MV-4-11 (cell line): ENCODE measurements around the gene SPAAR.
"Not testable (repeated sequence)": the region's sequence is repeated elsewhere in the genome, so short reads cannot be mapped to it uniquely, and the experiment has no call there.

Source experiments
- DNase-seq: peaks from one replicate; lab custom pipeline; 2025; lab: John Stamatoyannopoulos, UW

Gene SPAAR

DNA sequence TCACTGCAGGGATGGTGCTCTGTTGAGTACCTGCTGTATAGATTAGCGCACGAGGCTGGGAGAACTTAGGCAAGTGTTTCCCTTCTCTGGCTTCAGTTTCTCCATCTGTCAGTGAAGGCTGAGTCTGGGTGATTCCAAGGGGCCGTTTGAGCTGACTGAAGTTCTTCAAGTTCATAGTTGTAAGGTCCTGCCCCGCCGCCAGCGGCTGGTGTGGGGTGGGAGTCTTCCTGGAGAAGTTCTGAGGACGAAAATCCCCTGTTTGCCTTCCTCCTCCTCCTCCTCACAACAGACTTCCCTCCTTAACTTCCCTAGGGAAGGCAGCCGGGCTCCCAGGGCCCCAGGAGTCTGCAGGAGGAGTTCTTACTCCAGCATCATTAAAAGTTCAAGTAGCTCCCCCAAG lies 5.0 kb upstream of the SPAAR start:
- no peak for DNase-seq

DNA sequence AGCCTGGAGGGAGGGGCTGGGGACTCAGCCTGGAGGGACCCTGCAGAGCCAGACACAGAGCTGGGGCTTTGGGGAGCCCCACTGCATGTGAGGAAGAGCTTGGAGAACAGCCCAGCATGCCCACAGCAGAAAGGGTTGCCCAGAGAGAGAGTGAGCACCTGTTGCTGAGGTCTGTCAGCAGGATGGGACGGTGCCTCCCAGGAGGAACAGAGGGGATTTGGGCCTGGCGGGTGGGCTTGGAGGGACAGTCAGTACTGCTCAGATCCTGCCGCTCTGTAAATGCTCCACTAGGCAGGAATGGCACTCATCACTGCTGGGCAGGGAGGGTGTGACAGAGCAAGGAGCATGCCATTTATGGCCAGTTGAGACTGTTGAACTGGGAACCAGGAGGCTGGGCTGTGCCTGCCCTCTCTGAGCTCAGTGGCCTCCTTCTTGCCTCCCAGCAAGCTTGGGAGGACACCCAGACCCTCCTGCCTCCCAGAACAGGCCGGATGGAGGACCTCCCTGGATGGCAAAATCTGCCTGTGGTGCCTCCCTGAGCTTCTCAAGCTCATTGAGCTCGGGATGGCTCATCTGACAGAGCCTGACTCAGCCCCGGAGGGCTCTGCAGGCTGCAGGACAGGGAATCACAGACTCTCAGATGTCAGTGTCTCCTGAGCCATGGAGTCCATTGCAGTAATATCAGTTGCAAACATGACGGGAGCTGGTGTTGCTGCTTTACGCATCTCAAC lies 4.1 kb upstream of the SPAAR start:
- DNase-seq: no peak

DNA sequence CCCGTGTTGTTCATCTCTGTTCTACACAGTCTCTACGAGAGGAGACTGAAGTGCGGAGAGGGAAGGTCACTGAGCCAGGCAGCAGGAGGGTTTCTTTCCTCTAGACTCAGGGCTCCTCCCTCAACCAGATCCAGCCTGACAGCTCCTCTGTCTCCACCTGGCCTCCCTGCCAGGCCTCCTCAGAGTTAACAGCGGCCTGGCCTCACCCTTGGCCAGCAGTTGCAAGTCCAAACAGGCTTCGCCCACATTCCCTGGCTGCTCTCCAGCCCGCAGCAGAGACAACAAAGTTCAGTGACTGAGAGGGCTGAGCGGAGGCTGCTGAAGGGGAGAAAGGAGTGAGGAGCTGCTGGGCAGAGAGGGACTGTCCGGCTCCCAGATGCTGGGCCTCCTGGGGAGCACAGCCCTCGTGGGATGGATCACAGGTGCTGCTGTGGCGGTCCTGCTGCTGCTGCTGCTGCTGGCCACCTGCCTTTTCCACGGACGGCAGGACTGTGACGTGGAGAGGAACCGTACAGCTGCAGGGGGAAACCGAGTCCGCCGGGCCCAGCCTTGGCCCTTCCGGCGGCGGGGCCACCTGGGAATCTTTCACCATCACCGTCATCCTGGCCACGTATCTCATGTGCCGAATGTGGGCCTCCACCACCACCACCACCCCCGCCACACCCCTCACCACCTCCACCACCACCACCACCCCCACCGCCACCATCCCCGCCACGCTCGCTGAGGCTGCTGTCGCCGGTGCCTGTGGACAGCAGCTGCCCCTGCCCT lies 3.2 kb upstream of the SPAAR start, which contains the start of gene HRCT1:
TSS of gene HRCT1 (plus strand) at position 291 of the 768 bp plus-strand sequence. CDS start at position 377, 86 bp downstream.
- DNase-seq: no peak

DNA sequence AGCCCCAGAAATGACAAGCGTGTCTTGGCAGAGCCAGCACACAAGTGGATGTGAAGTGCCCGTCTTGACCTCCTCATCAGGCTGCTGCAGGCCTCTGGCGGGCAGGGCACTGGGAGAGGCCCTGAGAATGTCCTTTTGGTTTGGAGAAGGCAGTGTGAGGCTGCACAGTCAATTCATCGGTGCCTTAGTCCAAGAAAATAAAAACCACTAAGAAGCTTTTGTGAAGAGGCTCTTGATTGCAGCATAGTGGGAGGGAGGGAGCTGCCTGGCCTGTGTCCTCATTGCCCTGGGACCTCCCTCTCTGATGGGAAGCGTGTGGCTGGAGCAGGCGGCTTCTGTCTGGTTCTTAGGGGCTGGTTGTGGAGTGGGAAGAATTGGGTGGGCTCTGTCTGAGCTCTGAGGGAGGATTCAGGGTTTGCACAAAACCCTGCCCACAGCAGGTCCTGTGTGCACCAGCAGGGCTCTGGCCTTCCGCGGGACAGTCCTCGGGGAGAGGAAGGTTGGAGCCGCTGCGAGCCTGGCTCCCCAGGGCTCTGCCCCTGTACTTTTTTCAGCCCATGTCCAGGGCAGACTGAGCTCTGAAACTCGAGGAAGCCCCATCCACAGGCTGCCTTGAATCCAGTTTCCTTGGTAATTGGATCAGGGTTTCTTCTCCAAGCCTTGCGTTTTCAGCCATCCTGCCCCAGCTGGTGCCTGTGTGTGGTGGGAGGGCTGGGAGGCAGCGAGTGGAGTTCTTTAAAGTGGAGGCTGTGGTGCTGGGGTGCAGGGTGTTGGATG lies 2.2 kb upstream of the SPAAR start:
- no peak for DNase-seq

DNA sequence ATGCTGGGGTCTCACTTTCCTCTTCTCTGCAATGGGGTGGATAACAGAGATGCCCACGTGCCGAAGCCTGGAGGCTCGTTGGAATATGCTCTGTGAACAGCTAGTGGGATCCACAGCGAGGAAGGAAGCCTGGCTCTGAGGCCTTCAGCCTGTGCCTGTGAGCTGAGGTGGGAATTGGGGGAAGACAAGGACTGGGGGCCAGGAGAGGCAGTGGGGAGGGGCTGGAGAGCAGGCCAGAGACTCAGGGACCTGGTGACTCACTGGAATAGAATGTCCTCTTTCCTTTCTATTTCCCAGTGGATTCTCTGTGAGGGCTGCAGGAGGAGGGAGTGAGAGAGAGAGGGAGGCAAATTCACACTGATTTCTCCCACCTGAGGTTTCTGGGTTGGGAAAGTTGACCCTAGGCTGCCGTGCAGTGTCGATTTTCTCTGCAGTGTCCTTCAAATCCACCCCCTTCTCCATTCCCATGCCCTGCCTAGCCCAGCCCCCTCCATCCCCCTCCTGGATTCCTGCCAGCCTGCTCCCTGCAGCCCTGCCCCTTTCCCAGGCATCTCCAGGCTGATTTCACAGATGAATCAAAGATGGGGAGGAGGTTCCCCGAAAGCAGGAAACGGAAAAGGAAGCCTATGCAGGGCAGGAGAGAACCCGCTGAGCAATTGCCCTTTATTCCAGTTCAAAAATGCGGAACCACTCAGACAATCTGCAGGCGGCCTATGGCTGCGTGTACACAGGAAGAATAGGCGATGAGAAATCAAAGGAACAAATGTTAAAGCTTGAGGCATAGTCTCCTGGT lies 1.4 kb upstream of the SPAAR start:
- peak; percentile 65 for DNase-seq

DNA sequence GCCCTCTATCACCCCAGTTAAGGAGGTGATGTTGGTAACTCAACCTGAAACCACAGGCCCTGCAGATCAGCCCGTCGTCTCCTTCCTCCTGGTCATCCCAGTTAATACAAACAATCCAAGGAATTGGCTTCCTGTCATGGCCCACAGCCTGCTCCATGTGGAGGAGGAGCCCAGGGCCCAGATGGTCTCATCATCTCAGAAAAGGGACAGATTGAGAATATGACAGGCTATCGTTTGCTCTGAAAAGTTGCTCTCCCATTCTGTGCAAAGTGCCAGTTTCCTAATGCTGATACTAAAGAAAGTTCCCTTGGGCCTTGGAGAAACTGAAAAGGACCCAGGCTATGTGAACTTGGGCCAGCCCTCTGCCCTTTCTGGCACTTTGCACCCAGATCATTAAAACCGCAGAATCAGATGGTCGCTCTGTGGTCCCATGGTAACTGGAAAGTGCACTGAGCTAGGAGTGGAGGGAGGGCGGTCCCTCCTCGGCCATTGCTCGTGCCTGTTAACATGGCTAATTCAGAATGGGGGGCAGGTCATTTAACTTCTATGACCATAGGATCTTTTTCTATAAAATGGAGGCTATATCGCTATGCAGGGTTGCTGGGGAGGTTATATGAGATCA lies 675 bp upstream of the SPAAR start:
- no peak for DNase-seq

DNA sequence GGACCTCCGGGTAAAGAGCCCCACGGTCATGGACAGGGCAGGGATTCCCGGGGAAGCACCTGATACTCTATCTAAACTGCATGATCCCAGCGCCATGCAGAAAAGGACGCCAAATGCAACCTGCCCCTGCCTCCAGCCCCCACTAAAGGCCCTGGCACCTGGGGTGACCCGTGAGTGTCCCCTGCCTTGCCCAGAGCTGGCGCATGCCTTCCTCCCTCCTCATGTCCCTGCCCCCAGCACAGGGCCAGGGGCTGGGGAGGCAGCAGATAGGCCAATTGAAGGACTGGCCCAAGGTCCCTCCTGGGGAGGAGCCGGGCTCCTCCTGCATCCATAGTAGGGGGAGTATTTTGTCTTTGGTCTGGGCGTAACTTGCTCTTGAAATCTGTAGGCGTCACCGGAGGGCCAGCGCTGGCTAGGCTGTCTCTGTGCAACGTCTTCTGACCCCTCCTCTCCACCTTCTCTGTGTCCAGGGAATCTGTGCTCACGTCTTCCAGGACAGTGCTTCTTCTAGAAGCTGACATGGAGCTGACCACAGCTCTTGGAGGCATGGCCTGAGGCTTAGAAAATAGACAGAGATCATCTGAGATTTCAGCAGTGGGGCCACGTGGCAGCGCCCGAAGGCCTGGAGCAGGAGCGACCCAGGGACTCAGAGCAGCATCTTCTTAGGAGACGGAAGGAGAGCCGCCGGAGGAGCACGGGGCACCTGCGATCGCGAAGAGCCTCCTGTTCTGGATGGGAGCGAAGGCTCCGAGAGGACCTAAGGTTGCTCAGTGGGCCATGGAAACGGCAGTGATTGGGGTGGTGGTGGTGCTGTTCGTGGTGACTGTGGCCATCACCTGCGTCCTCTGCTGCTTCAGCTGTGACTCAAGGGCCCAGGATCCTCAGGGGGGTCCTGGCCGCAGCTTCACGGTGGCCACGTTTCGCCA lies 660 bp downstream of the SPAAR start:
- DNase-seq: no peak

DNA sequence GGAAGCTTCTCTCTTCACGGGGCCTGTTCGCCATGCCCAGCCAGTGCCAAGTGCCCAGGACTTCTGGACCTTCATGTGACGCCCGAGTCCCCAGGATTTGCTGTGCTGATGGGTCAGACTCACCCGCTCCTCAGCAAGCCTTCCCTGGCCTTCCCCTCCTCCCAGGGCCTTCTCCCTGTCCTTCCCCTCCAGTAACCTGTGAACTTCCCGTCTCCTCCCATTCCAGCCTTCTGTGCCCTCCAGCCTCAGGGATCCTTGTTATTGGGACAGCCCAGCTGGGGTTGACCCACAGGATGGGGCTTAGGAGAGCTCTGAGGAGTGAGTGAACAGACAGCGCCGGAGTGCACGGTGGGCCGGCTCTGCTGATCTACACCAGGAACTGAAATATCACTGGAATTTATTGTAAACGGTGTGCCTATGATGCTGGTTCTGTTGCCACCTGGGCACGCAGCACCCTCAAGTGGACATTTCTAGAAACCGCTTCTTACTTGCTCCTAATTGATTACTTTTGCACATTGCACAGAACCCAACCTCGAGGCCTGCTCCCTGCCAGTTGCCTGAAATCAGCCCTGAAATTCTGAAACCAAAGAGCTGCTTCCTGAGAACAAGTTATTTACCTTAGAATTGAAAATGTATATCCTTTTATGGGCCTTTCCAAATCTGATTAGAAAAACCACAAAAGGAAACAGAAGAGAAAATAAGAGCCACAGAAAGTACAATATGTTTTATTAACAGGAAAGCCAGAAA lies 1.5 kb downstream of the SPAAR start:
- DNase-seq: peak; percentile 42

DNA sequence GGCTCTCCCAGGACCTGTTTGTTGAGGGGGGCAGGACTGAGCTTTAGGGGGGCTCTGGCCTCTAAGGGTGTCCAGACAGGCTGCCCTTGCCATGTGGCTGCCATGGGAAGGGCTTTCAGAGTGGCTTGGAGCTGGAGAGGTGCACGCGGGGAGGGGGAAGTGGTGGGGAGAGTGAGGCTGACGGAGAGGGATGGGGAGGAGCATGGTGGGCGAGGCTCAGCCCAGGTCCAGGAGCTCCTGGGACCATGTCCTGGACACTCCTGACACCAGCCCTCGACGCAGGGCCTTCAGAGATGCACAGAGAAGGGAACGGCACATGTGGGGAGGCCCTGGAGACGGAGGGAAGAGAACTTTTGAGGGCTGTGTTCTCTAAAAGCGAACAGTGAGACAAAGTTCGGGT lies 2.4 kb downstream of the SPAAR start:
- DNase-seq: no peak

DNA sequence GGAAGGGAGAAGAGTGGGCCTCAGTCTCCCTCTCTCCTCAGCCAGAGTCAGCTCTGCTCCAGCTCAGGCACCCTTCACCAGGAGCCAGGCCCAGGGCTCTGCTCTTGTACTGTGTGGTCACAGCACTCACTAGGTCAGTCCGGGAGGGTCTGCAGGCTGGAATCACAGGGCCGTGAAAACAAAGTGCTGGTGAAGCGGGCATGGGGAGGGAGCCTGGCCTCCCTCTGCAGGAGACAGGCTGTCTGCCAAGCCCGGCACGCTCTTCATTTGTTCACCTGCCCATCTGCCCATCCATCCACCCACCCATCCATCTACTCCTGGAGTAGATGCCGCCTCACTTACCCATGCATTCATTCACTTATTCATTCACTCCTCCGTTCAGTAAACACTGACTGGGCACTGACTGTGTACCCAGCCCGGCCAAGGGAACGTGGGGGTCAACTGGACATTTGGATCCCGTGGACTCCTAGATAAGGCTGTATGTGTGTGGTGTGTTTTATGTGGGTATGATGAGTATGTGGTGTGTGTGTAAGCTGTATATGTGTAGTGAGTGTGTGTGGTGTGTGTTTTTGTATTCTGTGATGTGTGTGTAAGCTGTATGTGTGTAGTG lies 3.6 kb downstream of the SPAAR start:
- no peak for DNase-seq

DNA sequence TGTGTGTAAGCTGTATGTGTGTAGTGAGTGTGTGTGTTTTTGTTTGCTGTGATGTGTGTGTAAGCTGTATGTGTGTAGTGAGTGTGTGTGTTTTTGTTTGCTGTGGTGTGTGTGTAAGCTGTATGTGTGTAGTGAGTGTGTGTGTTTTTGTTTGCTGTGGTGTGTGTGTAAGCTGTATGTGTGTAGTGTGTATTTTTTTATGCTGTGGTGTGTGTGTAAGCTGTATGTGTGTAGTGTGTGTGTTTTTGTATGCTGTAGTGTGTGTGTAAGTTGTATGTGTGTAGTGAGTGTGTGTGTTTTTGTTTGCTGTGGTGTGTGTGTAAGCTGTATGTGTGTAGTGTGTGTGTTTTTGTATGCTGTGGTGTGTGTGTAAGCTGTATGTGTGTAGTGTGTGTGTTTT lies 4.1 kb downstream of the SPAAR start:
- DNase-seq: not testable (repeated sequence)

DNA sequence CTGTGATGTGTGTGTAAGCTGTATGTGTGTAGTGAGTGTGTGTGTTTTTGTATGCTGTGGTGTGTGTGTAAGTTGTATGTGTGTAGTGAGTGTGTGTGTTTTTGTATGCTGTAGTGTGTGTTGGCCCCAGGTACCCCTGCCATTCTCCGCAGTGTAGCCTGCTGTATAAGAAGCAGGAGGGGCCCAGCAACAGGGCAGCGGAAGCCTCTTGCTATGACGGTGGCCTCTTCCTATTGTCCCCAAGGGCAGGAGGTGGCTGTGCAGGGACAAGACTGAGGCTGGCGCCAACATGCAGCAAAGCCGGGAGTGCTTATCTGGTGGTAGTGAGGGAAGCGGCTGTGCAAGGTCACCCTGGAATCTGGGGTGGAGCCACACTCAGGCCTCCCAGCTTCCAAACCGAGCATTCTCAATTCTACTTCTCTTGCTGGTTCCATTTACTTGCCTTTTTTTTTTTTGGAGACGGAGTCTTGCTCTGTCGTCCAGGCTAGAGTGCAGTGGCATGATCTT lies 5.1 kb downstream of the SPAAR start:
- DNase-seq: no peak

DNA sequence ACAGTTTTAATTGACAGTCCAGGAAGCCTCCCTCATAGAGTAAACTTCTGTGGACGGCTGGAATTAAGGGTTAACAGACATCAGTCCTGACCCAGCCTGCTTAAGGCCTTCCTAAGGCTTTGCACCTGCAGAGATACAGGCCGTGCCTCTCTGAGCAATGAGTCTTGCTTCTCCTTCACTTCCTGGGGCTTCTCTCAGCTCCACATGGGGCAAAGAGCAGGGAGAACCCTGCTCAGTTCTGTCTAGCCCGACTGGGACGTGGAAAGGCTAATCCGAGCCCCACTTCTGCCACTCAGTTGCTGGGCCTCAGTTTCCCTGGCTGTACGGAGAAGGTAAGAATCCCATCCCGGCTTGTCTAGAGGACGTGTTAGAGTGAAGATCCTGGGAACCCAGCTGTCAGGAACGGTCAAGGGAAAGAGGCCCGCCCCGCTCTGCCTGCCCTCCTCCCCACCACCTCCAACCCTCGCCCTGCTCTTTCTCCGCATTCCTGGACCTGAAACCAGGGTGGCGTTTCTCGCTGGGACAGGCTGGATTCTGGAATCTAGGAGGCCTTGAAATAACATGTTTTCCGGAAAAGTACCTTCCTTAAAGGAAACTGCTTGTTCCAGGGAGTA lies 6.5 kb downstream of the SPAAR start:
- DNase-seq: no peak

DNA sequence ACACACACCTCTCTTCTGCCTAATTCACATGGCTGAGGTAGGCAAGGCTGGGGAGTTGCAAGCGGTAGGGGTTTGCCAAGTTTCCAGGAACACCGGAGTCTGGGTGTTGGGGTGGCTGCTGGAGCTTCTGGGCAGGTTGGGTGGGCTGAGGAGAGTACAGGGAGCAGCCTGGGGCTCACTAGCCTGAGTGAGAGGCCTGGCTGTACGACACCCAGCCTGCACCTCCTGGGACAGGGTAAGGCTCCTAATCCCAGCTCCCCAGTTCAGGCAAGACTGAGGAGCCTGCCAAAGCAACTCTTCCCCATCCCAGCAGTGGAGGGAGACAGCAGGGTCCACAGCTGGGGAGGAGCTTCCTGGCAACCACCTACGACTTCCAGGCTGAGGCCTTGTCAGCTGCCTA lies 8.0 kb downstream of the SPAAR start:
- no peak for DNase-seq

DNA sequence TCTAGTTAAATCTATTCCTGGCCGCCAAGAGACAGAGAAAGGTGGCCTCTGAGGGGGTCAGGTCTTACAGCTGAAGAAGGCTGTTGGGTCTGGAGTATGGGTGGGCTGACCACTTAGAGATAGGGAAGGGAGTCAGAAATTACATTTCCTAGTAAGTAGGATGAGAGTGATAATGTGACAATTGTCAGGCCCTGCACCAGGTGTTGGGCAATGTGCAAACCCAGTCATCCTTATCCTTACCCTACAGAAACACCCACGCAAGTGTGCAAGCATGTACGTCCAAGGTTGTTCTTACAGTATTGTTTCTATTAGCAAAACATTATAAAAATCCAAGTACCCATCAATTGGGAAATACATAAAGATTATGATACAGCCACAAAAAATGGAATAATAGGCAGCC lies 9.5 kb downstream of the SPAAR start:
- no peak for DNase-seq

DNA sequence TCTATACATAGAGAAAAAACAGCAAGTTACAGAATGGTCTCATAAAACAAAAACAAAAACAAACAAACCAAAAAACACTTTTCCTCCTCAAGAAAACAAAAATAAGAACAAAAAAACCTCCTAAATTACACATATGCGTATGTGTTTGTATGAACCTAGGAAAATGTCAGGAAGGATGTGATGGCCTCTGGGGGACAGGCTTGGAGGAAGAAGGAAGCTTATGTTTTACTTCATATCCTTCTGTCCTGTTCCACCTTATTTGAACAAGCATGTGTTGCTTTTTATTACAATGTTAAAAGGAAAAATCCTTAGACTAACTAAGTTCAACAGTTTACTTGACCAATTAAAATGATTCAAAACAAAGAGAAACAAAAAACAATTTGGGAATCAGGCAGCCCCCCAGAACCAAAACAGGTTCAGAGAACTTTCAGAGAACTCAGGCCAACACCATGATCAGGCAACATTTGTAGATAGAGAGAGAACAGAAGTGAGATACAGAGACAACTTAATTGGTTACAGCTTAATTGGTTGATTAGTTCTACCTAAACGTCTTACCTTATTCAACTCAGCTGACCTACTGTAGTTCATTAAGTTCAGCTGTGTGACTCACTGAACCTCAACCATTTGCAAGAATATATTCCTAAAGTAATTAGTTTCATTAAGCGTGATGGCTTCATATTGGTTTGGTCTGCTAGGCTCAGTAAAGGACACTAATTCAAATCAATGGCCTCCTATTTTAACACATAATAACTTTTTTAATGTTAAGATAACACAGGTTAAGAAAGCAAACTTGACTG lies 10.1 kb downstream of the SPAAR start:
- no peak for DNase-seq

DNA sequence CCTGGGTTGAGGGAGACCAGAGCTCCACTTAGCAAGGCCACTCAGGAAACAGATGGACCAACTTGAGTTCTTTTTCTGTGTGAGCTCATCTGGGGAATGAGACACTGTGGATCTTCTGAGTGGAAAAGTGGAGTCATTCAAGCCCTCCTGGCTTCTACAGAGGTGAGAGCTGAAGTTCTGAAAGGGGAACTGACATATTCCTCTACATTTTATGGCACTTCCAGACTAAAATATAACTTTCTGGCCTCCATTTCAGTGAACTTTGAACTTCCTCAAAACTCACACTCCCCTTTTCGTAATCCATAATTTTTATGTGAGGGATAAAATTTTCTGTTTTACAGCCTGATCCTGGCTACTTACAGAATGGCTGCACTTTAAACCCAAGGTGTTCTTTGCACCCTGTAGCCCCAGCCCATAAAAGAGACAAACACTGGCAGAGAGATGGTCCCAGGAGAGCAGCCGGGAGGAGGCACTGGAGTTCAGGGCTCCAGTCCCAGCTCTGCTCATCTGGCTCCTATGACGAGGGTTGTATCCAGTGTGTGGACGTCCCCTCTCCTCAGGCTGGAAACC lies 10.8 kb downstream of the SPAAR start:
- peak; percentile 79 for DNase-seq

DNA sequence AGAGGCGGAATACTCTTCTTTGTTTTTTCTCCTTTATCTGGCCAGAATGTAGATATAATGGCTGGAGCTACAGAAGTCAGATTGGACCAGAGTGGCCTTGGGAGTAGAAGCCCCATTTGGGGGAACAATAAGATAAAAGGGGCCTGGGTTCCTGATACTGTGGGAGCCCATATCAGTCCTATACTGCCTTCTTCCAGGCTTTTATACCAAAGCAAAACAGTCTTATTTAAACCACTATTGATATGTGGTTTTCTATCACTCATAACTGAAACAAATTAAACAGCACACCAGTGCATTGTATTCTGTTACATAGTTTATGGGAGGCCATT lies 14.3 kb downstream of the SPAAR start:
- DNase-seq: no peak
